ENCODE measurements around the gene ADSS2. TPM values are rescaled to one million over a fixed set of nuclear protein-coding genes. Genes with fewer than 3 reads are reported as not detected.
A peak's percentile ranks its signal among the peaks of the same experiment; 100 is the strongest.
"Not testable (repeated sequence)": the region's sequence is repeated elsewhere in the genome, so short reads cannot be mapped to it uniquely, and the experiment has no call there.

Gene ADSS2
- 28.0 TPM for polyA plus RNA-seq (2013, experiment 1 of 2)
- polyA plus RNA-seq (2013, experiment 2 of 2), result 29.9 TPM

DNA sequence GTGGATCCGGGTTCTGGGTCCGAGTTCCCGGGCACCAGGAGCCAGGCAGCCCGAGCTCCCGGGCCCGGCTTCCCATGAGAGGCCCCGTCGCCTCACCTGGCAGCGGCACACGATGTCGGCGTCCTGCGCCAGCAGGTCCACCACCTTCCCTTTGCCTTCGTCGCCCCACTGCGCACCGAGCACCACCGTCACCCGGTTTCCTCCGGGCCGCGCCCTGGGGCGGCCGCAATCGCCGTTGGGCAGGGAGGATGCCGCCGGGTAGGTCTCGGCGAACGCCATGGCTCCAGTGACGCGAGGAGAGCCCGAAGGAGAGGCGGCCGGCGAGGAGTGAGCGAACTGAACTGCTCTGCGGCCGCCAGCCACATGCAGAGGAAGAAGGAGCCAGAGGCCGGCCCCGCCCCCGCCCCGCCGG lies at the start of gene ADSS2:
TSS of gene ADSS2 (minus strand) at position 371 of the 412 bp plus-strand sequence. CDS start at position 279, 92 bp downstream.
- Histone ChIP-seq H2BK15ac (ENCODE audit: low read depth, poor library complexity, severe bottlenecking) (peak within 1 kb of the TSS; percentile 100), H3K4me1 (ENCODE audit: control insufficient read depth, insufficient read depth, low read depth, low read length) (peaks cover 3% of the 10 kb centered on the region), H3K14ac (ENCODE audit: low read length in 2 of 2) (peak within 1 kb of the TSS in 1 of 2 experiments; percentile 86), H2BK12ac (ENCODE audit: low read length in 2 of 2) (peak within 1 kb of the TSS in 1 of 2 experiments; percentile 23), H3K9ac (ENCODE audit: low read length) (peak within 1 kb of the TSS; percentile 97), H2AFZ (ENCODE audit: low read depth, low read length) (peak within 1 kb of the TSS; percentile 55), H2AK5ac (ENCODE audit: low read length, severe bottlenecking) (peak within 1 kb of the TSS; percentile 41), H3K4me2 (ENCODE audit: low read length, poor library complexity, severe bottlenecking) (peak within 1 kb of the TSS; percentile 78), H4K91ac (ENCODE audit: low read length) (peak within 1 kb of the TSS; percentile 93), H3K4me3 (ENCODE audit: insufficient read depth in 1 of 2, low read depth in 1 of 2, low read length in 2 of 2) (peak within 1 kb of the TSS; percentile 89 to 96), H3K27ac (ENCODE audit: low read length, poor library complexity, severe bottlenecking) (peak within 1 kb of the TSS; percentile 89), H2BK120ac (ENCODE audit: low read depth, low read length) (peak within 1 kb of the TSS; percentile 89), H3K4ac (ENCODE audit: low read depth in 1 of 2, low read length in 2 of 2) (peak within 1 kb of the TSS; percentile 79 to 93), H3K9me3 (ENCODE audit: control insufficient read depth, low read length) (no peaks in the 10 kb centered on the region), H3K36me3 (ENCODE audit: control insufficient read depth in 1 of 2, insufficient read depth in 2 of 2, low read depth in 1 of 2, low read length in 2 of 2) (peaks cover 0 to 16% of the 10 kb centered on the region in 2 experiments), H3K23ac (ENCODE audit: low read length in 2 of 2) (peak within 1 kb of the TSS; percentile 86 to 96), H4K8ac (ENCODE audit: low read length) (peak within 1 kb of the TSS; percentile 95), H2BK5ac (ENCODE audit: low read depth, low read length, poor library complexity, severe bottlenecking) (peak within 1 kb of the TSS; percentile 90), H3K27me3 (ENCODE audit: control insufficient read depth in 1 of 2, insufficient read depth in 1 of 2, low read length in 2 of 2) (no peaks in the 10 kb centered on the region), H3K79me1 (replicated peaks; ENCODE audit: low read length, poor library complexity, severe bottlenecking) (peaks cover 11% of the 10 kb centered on the region), H3K18ac (ENCODE audit: low read depth in 1 of 2, low read length in 2 of 2) (peak within 1 kb of the TSS; percentile 95 to 99)
- DNase-seq, result no peak
- WGBS, result 1% methylated on average over 29 of the region's 45 CpGs

DNA sequence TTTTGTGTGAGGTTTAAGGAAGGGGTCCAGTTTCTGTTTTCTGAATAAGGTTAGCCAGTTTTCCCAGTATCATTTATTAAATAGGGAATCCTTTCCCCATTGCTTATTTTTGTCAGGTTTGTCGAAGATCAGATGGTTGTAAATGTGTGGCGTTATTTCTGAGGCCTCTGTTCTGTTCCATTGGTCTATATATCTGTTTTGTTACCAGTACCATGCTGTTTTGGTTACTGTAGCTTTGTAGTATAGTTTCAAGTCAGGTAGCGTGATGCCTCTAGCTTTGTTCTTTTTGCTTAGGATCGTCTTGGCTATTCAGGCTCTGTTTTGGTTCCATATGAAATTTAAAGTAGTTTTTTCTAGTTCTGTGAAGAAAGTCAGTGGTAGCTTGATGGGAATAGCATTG lies 48.8 kb upstream of the ADSS2 start:
- H3K27ac ChIP-seq (ENCODE audit: low read length, poor library complexity, severe bottlenecking); H3K23ac ChIP-seq (ENCODE audit: low read length in 2 of 2); DNase-seq; H3K79me1 ChIP-seq (replicated peaks; ENCODE audit: low read length, poor library complexity, severe bottlenecking); H3K4ac ChIP-seq (ENCODE audit: low read depth in 1 of 2, low read length in 2 of 2); H2BK15ac ChIP-seq (ENCODE audit: low read depth, poor library complexity, severe bottlenecking); H3K4me1 ChIP-seq (ENCODE audit: control insufficient read depth, insufficient read depth, low read depth, low read length); H3K9me3 ChIP-seq (ENCODE audit: control insufficient read depth, low read length); H2AK5ac ChIP-seq (ENCODE audit: low read length, severe bottlenecking); H3K4me3 ChIP-seq (ENCODE audit: insufficient read depth in 1 of 2, low read depth in 1 of 2, low read length in 2 of 2); H3K14ac ChIP-seq (ENCODE audit: low read length in 2 of 2); H3K4me2 ChIP-seq (ENCODE audit: low read length, poor library complexity, severe bottlenecking); H3K18ac ChIP-seq (ENCODE audit: low read depth in 1 of 2, low read length in 2 of 2); H3K9ac ChIP-seq (ENCODE audit: low read length); H2BK120ac ChIP-seq (ENCODE audit: low read depth, low read length); H3K36me3 ChIP-seq (ENCODE audit: control insufficient read depth in 1 of 2, insufficient read depth in 2 of 2, low read depth in 1 of 2, low read length in 2 of 2); H3K27me3 ChIP-seq (ENCODE audit: control insufficient read depth in 1 of 2, insufficient read depth in 1 of 2, low read length in 2 of 2); H4K8ac ChIP-seq (ENCODE audit: low read length); H2BK12ac ChIP-seq (ENCODE audit: low read length in 2 of 2); H2BK5ac ChIP-seq (ENCODE audit: low read depth, low read length, poor library complexity, severe bottlenecking); H4K91ac ChIP-seq (ENCODE audit: low read length); H2AFZ ChIP-seq (ENCODE audit: low read depth, low read length): not testable (repeated sequence)
- WGBS, result 80% methylated on average over 4 of the region's 4 CpGs

- not testable (repeated sequence) for H4K91ac ChIP-seq (ENCODE audit: low read length); H3K4me1 ChIP-seq (ENCODE audit: control insufficient read depth, insufficient read depth, low read depth, low read length); H3K36me3 ChIP-seq (ENCODE audit: control insufficient read depth in 1 of 2, insufficient read depth in 2 of 2, low read depth in 1 of 2, low read length in 2 of 2); H3K4me2 ChIP-seq (ENCODE audit: low read length, poor library complexity, severe bottlenecking); H3K23ac ChIP-seq (ENCODE audit: low read length in 2 of 2); H3K9me3 ChIP-seq (ENCODE audit: control insufficient read depth, low read length); H3K9ac ChIP-seq (ENCODE audit: low read length); H3K79me1 ChIP-seq (replicated peaks; ENCODE audit: low read length, poor library complexity, severe bottlenecking); H3K4me3 ChIP-seq (ENCODE audit: insufficient read depth in 1 of 2, low read depth in 1 of 2, low read length in 2 of 2); DNase-seq; H3K27ac ChIP-seq (ENCODE audit: low read length, poor library complexity, severe bottlenecking); H2BK12ac ChIP-seq (ENCODE audit: low read length in 2 of 2); H3K27me3 ChIP-seq (ENCODE audit: control insufficient read depth in 1 of 2, insufficient read depth in 1 of 2, low read length in 2 of 2); H2BK15ac ChIP-seq (ENCODE audit: low read depth, poor library complexity, severe bottlenecking); H2AK5ac ChIP-seq (ENCODE audit: low read length, severe bottlenecking); H2BK5ac ChIP-seq (ENCODE audit: low read depth, low read length, poor library complexity, severe bottlenecking); H3K18ac ChIP-seq (ENCODE audit: low read depth in 1 of 2, low read length in 2 of 2); H2AFZ ChIP-seq (ENCODE audit: low read depth, low read length); H4K8ac ChIP-seq (ENCODE audit: low read length); H3K14ac ChIP-seq (ENCODE audit: low read length in 2 of 2); H2BK120ac ChIP-seq (ENCODE audit: low read depth, low read length); H3K4ac ChIP-seq (ENCODE audit: low read depth in 1 of 2, low read length in 2 of 2)
- 100% methylated on average over 1 of the region's 2 CpGs for WGBS
These were observed 47.8 kb upstream of the ADSS2 start for GRCh38 chr1:244499484-244499883.

GRCh38 chr1:244497805-244498204 lies 46.1 kb upstream of the ADSS2 start:
- H3K36me3 ChIP-seq (ENCODE audit: control insufficient read depth in 1 of 2, insufficient read depth in 2 of 2, low read depth in 1 of 2, low read length in 2 of 2), result no peaks in the 10 kb centered on the region
- peaks cover 3% of the 10 kb centered on the region for H3K9me3 ChIP-seq (ENCODE audit: control insufficient read depth, low read length)
- H3K23ac ChIP-seq (ENCODE audit: low read length in 2 of 2), result no peak overlapping the region
- no peak overlapping the region for H3K4me3 ChIP-seq (ENCODE audit: insufficient read depth in 1 of 2, low read depth in 1 of 2, low read length in 2 of 2)
- no peak overlapping the region for H2AFZ ChIP-seq (ENCODE audit: low read depth, low read length)
- no peak overlapping the region for H2AK5ac ChIP-seq (ENCODE audit: low read length, severe bottlenecking)
- H3K18ac ChIP-seq (ENCODE audit: low read depth in 1 of 2, low read length in 2 of 2), result no peak overlapping the region
- no peaks in the 10 kb centered on the region for H3K79me1 ChIP-seq (replicated peaks; ENCODE audit: low read length, poor library complexity, severe bottlenecking)
- no peak overlapping the region for H2BK15ac ChIP-seq (ENCODE audit: low read depth, poor library complexity, severe bottlenecking)
- no peak overlapping the region for H4K91ac ChIP-seq (ENCODE audit: low read length)
- DNase-seq, result no peak
- no peak overlapping the region for H2BK120ac ChIP-seq (ENCODE audit: low read depth, low read length)
- WGBS, result no CpG with 5 or more reads among the region's 1 CpG
- H4K8ac ChIP-seq (ENCODE audit: low read length), result no peak overlapping the region
- no peaks in the 10 kb centered on the region for H3K27me3 ChIP-seq (ENCODE audit: control insufficient read depth in 1 of 2, insufficient read depth in 1 of 2, low read length in 2 of 2)
- H2BK5ac ChIP-seq (ENCODE audit: low read depth, low read length, poor library complexity, severe bottlenecking), result no peak overlapping the region
- no peak overlapping the region for H2BK12ac ChIP-seq (ENCODE audit: low read length in 2 of 2)
- H3K4me1 ChIP-seq (ENCODE audit: control insufficient read depth, insufficient read depth, low read depth, low read length), result no peaks in the 10 kb centered on the region
- H3K27ac ChIP-seq (ENCODE audit: low read length, poor library complexity, severe bottlenecking), result no peak overlapping the region
- H3K4me2 ChIP-seq (ENCODE audit: low read length, poor library complexity, severe bottlenecking), result no peak overlapping the region
- no peak overlapping the region for H3K14ac ChIP-seq (ENCODE audit: low read length in 2 of 2)
- H3K9ac ChIP-seq (ENCODE audit: low read length), result no peak overlapping the region
- H3K4ac ChIP-seq (ENCODE audit: low read depth in 1 of 2, low read length in 2 of 2), result no peak overlapping the region
